IgD-negative memory B cell (primary cell): ENCODE results near the gene RELA. TPM values are rescaled to one million over a fixed set of nuclear protein-coding genes. Genes with fewer than 3 reads are reported as not detected.

Experiments used
- H3K27ac Mint-ChIP-seq, 3 donors: one replicate each; pipeline ENCODE4 v1.8.0; 2020 to 2022; ENCODE audit warnings: mild to moderate bottlenecking in 3 of 3, mixed read lengths in 3 of 3, moderate library complexity in 1 of 3
- H3K27me3 Mint-ChIP-seq: one replicate; pipeline ENCODE4 v1.8.0; 2021; ENCODE audit warnings: mixed read lengths
- H3K36me3 Mint-ChIP-seq: one replicate; pipeline ENCODE4 v1.8.0; 2020; ENCODE audit warnings: mild to moderate bottlenecking, mixed read lengths
- H3K4me1 Mint-ChIP-seq, 3 donors: one replicate each; pipeline ENCODE4 v1.8.0; 2020 to 2022; ENCODE audit warnings: mixed read lengths in 3 of 3, mild to moderate bottlenecking in 1 of 3
- H3K4me3 Mint-ChIP-seq, 4 donors: one replicate each; pipeline ENCODE4 v1.8.0; 2020 to 2022; ENCODE audit warnings: mild to moderate bottlenecking in 4 of 4, mixed read lengths in 4 of 4, moderate library complexity in 3 of 4
- H3K9me3 Mint-ChIP-seq, 3 donors: one replicate each; pipeline ENCODE4 v1.8.0; 2020 to 2021; ENCODE audit warnings: mixed read lengths in 3 of 3, mild to moderate bottlenecking in 1 of 3
- polyA plus RNA-seq: library from polyadenylated mRNA; unstranded; fragments of 300-500 nt; fragmentation: Illumina TruSeq; gene quantifications from one replicate; pipeline ENCODE4 v1.2.3, GENCODE V29; 2021

Gene RELA
- polyA plus RNA-seq, 1 donor from 2014 or later = 66.7 TPM

- Mint-ChIP-seq H3K4me3 (peak overlapping the region in 3 of 4 donors; percentile 58 to 79 (median 65)), H3K36me3 (peaks cover 4% of the 10 kb centered on the region), H3K27me3 (no peaks in the 10 kb centered on the region), H3K9me3 (no peaks in the 10 kb centered on the region), H3K27ac (peak overlapping the region in 1 of 3 donors; percentile 7), H3K4me1 (peaks cover 4 to 14% (median 14%) of the 10 kb centered on the region in 3 donors)
These were observed 43.3 kb downstream of the RELA start for GRCh38 chr11:65619281-65619928.

GRCh38 chr11:65618763-65619162, 44.0 kb downstream of the RELA start:
- Mint-ChIP-seq H3K4me1 (peaks cover 4 to 15% (median 14%) of the 10 kb centered on the region in 3 donors), H3K4me3 (peak overlapping the region in 2 of 4 donors; percentile 35 to 79), H3K27ac (peak overlapping the region in 1 of 3 donors; percentile 7), H3K36me3 (peaks cover 4% of the 10 kb centered on the region), H3K9me3 (no peaks in the 10 kb centered on the region), H3K27me3 (no peaks in the 10 kb centered on the region)

DNA sequence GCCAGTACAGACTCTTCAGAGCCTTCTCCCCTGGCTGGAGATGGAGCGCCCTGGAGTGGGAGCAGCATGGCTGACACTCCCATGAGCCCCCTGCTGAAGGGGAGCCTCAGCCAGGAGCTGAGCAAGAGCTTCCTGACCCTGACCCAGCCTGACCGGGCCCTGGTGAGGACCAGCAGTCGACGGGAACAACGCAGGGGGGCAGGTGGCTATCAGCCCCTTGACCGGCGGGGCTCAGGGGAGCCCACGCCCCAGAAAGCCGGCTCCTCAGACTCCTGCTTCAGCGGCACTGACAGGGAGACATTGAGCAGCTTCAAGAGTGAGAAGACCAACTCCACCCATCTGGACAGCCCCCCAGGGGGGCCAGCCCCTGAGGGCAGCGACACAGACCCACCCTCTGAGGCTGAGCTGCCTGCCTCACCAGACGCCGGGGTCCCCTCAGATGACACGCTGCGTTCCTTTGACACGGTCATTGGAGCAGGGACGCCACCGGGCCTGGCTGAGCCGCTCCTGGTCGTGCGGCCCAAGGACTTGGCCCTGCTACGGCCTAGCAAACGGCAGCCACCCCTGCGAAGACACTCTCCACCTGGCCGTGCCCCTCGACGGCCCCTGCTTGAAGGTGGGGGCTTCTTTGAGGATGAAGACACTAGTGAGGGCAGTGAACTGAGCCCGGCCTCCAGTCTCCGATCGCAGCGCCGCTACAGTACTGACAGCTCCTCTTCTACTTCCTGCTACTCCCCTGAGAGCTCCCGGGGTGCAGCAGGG, 44.5 kb downstream of the RELA start:
- Mint-ChIP-seq H3K9me3 (no peaks in the 10 kb centered on the region), H3K27me3 (no peaks in the 10 kb centered on the region), H3K4me3 (peak overlapping the region in 1 of 4 donors; percentile 89), H3K4me1 (peaks cover 4 to 17% (median 15%) of the 10 kb centered on the region in 3 donors), H3K27ac (peak overlapping the region in 1 of 3 donors; percentile 9), H3K36me3 (peaks cover 4% of the 10 kb centered on the region)

DNA sequence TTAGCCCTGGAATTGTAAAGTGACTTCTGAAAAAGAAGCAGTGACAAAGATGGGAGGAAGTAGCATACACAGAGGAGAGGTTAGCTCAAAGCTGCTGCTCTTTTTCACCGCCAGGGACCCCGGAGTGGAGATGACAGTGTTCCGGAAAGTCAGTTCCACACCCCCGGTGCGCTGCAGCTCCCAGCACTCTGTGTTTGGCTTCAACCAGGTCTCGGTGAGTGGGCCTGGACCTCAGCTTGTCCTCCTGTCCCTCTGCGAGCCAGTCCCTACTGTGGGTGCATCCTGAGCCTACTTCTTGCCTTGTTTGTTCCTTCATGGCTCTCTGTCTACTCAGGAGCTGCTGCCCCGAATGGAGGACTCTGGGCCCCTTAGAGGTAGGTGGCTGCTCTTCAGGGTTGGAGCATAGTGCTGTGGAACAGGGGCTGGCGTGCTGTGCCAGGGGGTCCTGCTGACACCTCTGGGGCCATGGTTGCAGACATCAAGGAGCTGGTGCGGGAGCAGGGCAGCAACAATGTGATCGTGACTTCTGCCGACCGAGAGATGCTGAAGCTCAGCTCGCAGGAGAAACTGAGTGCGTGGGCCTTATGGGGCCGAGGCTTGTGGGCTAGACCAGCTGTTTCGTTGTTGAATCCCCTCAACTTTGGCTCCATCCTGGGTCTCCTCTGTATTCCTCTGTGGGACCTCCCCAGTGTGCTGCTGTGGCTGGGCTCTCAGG, 45.4 kb downstream of the RELA start:
- Mint-ChIP-seq H3K4me3 (peak overlapping the region; percentile 87 to 98 (median 92)), H3K9me3 (no peaks in the 10 kb centered on the region), H3K36me3 (peaks cover 4% of the 10 kb centered on the region), H3K27me3 (no peaks in the 10 kb centered on the region), H3K27ac (peak overlapping the region in 2 of 3 donors; percentile 9 to 23), H3K4me1 (peaks cover 5 to 24% (median 22%) of the 10 kb centered on the region in 3 donors)

DNA sequence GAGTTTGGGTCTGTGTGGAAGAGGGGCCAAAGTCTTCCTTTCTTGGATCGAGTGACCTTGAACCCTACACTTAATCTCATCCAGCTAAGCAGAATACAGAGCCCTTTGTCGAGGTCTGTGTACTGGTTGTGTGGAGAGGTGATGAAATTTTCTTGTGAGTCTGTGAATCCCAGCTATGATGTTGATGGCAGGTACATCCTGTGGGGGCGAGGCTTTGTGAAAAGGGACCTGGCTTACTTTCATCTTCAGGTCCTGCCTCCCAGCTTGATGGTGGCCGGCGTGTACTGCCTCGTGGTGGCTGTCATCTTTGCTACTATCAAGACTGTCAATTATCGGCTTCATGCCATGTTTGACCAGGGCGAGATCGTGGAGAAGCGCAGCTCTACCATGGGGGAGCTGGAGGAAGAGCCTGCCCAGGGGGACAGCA, 46.1 kb downstream of the RELA start:
- Mint-ChIP-seq H3K36me3 (peaks cover 4% of the 10 kb centered on the region), H3K27ac (peak overlapping the region; percentile 9 to 80 (median 60)), H3K9me3 (no peaks in the 10 kb centered on the region), H3K27me3 (no peaks in the 10 kb centered on the region), H3K4me1 (peaks cover 10 to 27% (median 26%) of the 10 kb centered on the region in 3 donors), H3K4me3 (peak overlapping the region; percentile 87 to 98 (median 92))

DNA sequence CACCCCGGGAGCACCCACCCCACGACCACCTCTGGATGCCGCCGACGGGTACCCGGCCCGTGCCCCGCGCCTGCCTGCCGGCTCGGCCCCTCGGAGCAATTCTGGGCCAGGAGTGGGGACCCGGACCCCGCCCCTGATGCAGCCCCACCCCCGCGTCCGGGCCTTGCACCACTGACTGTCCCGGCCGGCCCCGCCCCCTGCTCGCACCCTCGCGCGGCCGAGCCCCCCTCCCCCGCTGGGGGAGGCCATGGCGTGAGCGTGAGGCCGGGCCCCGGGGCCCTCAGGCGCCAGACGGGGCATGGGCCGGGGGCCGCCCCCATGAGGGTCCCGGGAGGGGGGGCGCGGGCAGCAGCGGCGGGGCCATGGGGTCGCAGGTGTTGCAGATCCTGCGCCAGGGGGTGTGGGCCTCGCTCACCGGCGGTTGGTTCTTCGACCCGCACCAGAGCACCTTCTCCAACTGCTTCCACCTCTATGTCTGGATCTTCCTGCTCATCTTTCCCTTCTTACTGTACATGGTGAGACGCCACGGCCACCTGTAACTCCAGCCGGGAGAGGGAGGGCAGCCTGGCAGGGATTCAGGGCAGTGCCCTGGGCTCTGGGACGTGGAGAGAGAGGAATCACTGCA, 46.7 kb downstream of the RELA start:
- H3K4me1 Mint-ChIP-seq = peaks cover 10 to 27% (median 26%) of the 10 kb centered on the region in 3 donors
- peaks cover 4% of the 10 kb centered on the region for H3K36me3 Mint-ChIP-seq
- H3K27ac Mint-ChIP-seq = peak overlapping the region; percentile 86 to 97 (median 90)
- H3K4me3 Mint-ChIP-seq = peak overlapping the region; percentile 89 to 98 (median 96)
- no peaks in the 10 kb centered on the region for H3K27me3 Mint-ChIP-seq
- no peaks in the 10 kb centered on the region for H3K9me3 Mint-ChIP-seq

GRCh38 chr11:65615229-65615949, 47.3 kb downstream of the RELA start, which contains the start of gene PCNX3:
Gene PCNX3 (plus strand): TSS chr11:65615776. CDS start chr11:65616312, 536 bp downstream.
- H3K27me3 Mint-ChIP-seq = no peaks in the 10 kb centered on the region
- peak within 1 kb of the TSS; percentile 86 to 97 (median 90) for H3K27ac Mint-ChIP-seq
- H3K4me3 Mint-ChIP-seq = peak within 1 kb of the TSS; percentile 89 to 98 (median 96)
- peaks cover 4% of the 10 kb centered on the region for H3K36me3 Mint-ChIP-seq
- H3K4me1 Mint-ChIP-seq = peaks cover 10 to 31% (median 29%) of the 10 kb centered on the region in 3 donors
- no peaks in the 10 kb centered on the region for H3K9me3 Mint-ChIP-seq

GRCh38 chr11:65613091-65613928, 49.4 kb downstream of the RELA start:
- Mint-ChIP-seq H3K36me3 (no peaks in the 10 kb centered on the region), H3K4me3 (peak overlapping the region; percentile 89 to 97 (median 95)), H3K4me1 (peaks cover 10 to 41% (median 28%) of the 10 kb centered on the region in 3 donors), H3K27ac (peak overlapping the region; percentile 81 to 86 (median 82)), H3K27me3 (peaks cover 1% of the 10 kb centered on the region), H3K9me3 (no peaks in the 10 kb centered on the region)

GRCh38 chr11:65612691-65613090, 50.0 kb downstream of the RELA start:
- Mint-ChIP-seq H3K27me3 (peaks cover 1% of the 10 kb centered on the region), H3K4me3 (peak overlapping the region; percentile 89 to 97 (median 95)), H3K27ac (peak overlapping the region in 2 of 3 donors; percentile 81 to 86), H3K9me3 (no peaks in the 10 kb centered on the region), H3K4me1 (peaks cover 10 to 41% (median 29%) of the 10 kb centered on the region in 3 donors), H3K36me3 (peaks cover 2% of the 10 kb centered on the region)

- peaks cover 2% of the 10 kb centered on the region for H3K36me3 Mint-ChIP-seq
- peaks cover 10 to 37% (median 28%) of the 10 kb centered on the region in 3 donors for H3K4me1 Mint-ChIP-seq
- H3K27ac Mint-ChIP-seq = peak overlapping the region; percentile 81 to 97 (median 86)
- peak overlapping the region; percentile 89 to 97 (median 95) for H3K4me3 Mint-ChIP-seq
- H3K27me3 Mint-ChIP-seq = peaks cover 1% of the 10 kb centered on the region
- H3K9me3 Mint-ChIP-seq = no peaks in the 10 kb centered on the region
These were observed 50.7 kb downstream of the RELA start for GRCh38 chr11:65611758-65612603.

DNA sequence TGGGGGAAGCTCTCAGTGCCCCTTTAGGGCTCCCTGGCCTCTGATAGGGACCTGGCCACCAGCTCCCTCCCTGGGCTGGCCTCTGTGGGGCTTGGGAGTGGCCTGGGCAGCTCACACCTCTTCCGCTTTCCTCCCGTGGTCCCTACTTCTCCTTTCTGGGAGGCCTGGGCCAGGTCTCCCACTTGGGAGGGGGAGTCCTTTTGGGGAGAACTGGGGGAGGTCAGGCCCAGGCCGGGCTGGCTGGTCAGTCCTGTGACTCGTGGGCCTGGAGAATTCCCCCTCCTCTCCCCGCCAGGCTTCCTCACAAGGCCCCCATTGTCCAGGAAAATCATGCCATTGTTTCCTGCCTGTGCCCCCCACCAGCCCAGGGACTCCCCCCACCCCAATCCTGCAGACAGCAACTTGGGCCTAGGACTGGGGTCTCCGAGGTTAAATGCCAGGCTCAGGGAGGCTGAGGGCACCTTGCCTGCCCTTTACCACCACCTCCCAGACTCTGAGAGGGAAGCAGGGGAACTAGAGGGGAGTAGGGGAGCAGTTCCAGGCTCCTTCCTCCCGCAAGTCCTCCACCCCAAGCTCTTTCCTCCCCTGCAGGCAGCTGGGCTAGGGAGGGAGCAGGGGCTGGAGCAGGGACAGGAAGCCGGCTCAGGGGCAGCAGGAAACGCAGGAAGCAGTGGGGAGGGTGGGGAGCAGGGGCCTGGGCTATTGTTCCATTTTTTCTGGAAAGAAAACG, 51.5 kb downstream of the RELA start:
- Mint-ChIP-seq H3K27ac (peak overlapping the region in 1 of 3 donors; percentile 97), H3K27me3 (peaks cover 1% of the 10 kb centered on the region), H3K4me1 (peaks cover 6 to 29% (median 20%) of the 10 kb centered on the region in 3 donors), H3K9me3 (no peaks in the 10 kb centered on the region), H3K4me3 (peak overlapping the region in 1 of 4 donors; percentile 60), H3K36me3 (peaks cover 2% of the 10 kb centered on the region)

DNA sequence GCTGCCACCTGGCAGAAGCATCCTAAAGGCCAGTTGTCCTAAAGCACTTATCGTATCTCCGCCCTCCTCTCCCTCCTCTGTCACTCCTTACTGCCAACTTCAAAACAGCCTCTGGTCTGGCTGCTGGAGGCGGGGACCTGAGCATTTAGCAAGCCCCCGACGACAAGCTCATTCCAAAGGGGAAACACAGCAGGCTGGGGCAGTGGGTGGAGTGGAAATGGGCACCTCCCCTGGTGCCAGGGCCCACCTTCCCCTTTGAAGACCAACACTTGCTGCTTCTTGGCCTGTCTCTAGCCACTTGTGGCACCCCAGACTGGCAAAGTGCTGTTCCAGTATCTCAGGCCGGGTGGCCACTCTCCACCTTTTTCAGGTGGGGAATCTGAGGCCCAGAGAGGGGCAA, 52.3 kb downstream of the RELA start:
- peaks cover 2% of the 10 kb centered on the region for H3K36me3 Mint-ChIP-seq
- H3K27me3 Mint-ChIP-seq = peaks cover 1% of the 10 kb centered on the region
- peaks cover 6 to 29% (median 20%) of the 10 kb centered on the region in 3 donors for H3K4me1 Mint-ChIP-seq
- H3K9me3 Mint-ChIP-seq = no peaks in the 10 kb centered on the region
- peak overlapping the region in 3 of 4 donors; percentile 60 to 71 (median 61) for H3K4me3 Mint-ChIP-seq
- peak overlapping the region; percentile 28 to 95 (median 59) for H3K27ac Mint-ChIP-seq
